Activated CD4-positive, CD25-positive, alpha-beta regulatory T cell treated with anti-CD3 and anti-CD28 coated beads, Interleukin-2, amount 50 U/mL, for 72 hours (primary cell): ENCODE measurements around the gene ZNF490.
"Not testable (repeated sequence)": the region's sequence is repeated elsewhere in the genome, so short reads cannot be mapped to it uniquely, and the experiment has no call there.

ENCODE experiments used
- DNase-seq: peaks from one replicate; pipeline ENCODE4 v3.0.0; 2021

Gene ZNF490

DNA sequence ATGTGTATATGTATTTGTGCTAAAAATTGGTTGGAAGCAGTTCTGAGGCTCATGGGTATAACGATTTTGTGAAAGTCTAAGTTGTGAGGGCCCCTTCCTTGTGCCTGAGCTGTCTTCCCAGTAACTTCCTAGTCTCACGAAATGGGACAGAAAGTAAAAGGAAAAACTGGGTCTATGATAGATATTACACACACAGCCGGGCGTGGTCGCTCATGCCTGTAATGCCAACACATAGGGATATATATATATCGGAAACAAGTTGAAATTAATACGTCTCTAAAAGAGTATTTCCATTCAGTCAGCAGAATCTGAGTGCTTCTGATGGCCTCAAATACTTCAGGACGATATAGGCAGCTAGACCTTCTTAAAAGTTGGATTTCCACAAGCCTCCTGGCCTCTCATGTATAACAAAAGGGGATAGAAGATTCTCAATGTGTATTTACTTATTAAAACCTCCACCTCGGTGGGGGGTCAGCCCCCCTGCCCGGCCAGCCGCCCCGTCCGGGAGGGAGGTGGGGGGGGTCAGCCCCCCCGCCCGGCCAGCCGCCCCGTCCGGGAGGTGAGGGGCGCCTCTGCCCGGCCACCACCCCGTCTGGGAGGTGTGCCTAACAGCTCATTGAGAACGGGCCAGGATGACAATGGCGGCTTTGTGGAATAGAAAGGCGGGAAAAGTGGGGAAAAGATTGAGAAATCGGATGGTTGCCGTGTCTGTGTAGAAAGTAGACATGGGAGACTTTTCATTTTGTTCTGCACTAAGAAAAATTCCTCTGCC is 10.8 kb upstream of the ZNF490 start:
- not testable (repeated sequence) for DNase-seq

GRCh38 chr19:12617646-12618045 is 7.0 kb upstream of the ZNF490 start:
- DNase-seq, result no peak

- no peak for DNase-seq
Observed at GRCh38 chr19:12611361-12611699, 717 bp upstream of the ZNF490 start.

- no peak for DNase-seq
Observed at GRCh38 chr19:12607631-12608030, 3.0 kb downstream of the ZNF490 start.

- no peak for DNase-seq
Observed at GRCh38 chr19:12606796-12607195, 3.8 kb downstream of the ZNF490 start.

DNA sequence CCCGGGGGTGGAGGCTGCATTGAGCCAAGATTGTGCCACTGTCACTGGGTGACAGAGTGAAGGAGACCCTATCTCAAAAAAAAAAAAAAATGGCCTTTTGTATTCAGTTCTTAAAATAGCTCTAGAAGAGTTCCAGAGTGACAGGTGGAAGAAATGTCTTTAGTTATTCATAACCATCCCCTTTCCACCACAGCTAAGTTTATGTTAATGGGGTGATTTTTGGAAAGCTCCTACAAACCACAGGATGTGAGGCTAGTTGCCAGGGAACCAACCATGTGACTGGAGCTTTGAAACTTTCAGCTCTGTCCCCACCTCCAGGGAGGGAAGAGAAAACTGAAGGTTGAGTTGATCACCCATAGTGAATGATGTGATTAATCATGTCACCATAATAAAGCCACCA is 6.9 kb downstream of the ZNF490 start:
- DNase-seq, result peak; percentile 47

DNA sequence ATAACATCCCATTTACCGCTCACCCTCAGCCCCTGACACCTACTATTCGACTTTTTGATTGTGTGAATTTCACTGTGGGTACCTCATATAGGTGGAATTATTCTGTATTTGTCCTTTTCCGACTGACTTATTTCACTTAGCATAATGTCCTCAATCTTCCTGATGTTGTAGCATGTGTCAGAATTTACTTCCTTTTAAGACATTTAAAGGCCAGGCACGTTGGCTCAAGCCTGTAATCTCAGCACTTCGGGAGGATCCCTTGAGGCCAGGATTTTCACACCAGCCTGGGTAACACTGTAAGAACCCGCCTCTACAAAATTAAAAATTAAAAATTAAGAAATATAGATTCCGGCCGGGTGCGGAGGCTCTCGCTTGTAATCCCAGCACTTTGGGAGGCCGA is 13.0 kb downstream of the ZNF490 start:
- DNase-seq, result no peak

DNA sequence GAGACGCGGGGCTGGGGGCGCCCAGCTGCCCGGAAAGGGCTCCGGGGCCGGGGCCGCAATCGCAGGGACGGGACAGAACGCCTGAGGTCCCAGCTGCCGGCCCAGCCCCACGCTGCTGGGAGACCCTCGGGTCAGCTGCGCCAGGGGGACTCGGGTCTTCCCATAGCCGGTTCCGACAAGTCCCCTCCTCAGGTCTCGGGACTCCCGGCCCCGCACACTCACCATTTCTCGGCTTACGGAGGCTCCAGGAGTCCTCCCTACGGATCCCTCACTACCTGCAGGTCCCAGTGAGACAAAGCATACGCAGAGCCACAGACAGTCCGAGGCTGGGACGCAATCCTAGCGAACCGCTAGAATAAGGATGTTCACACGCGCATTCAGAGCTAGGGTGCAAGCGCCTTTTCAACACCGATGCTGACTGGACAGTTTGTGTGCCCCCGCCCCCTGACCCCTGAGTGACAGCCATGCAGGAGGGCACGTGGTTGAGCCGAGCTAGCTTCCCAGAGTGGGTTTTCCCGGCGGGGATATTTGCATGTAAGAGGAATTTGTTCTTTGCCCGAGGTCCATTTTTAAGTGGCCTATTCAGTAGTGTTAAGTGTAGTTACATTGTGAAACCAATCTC is 13.6 kb downstream of the ZNF490 start:
- DNase-seq, result no peak

- no peak for DNase-seq
Observed at GRCh38 chr19:12596485-12596884, 14.1 kb downstream of the ZNF490 start.

- no peak for DNase-seq
Observed at GRCh38 chr19:12581100-12581499, 29.5 kb downstream of the ZNF490 start.

- DNase-seq, result no peak
Observed at GRCh38 chr19:12580180-12580694, 30.4 kb downstream of the ZNF490 start.

DNA sequence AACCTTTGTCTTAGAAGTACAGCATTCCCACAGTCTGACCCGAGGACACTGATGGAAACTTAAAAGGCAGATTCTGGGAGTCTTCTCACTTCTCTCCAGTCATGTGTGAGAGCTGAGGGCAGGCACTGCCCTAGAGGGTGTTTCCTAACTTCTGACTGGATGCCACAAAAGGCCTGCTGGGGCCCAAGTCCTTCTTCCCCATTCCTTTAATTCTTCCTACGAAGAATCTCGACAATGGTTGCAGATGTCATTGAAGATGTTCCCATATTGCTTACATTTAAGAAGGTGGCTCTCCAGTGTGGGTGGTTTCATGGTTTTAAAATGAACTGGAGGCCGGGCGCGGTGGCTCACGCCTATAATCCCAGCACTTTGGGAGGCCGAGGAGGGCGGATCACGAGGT is 32.0 kb downstream of the ZNF490 start:
- DNase-seq, result no peak

GRCh38 chr19:12574036-12574435 is 36.6 kb downstream of the ZNF490 start:
- no peak for DNase-seq

- no peak for DNase-seq
Observed at GRCh38 chr19:12567951-12568350, 42.7 kb downstream of the ZNF490 start.

DNA sequence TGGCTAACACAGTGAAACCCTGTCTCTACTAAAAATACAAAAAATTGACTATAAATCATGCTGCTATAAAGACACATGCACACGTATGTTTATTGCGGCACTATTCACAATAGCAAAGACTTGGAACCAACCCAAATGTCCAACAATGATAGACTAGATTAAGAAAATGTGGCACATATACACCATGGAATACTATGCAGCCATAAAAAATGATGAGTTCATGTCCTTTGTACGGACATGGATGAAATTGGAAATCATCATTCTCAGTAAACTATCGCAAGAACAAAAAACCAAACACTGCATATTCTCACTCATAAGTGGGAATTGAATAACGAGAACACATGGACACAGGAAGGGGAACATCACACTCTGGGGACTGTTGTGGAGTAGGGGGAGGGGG is 44.2 kb downstream of the ZNF490 start:
- not testable (repeated sequence) for DNase-seq

DNA sequence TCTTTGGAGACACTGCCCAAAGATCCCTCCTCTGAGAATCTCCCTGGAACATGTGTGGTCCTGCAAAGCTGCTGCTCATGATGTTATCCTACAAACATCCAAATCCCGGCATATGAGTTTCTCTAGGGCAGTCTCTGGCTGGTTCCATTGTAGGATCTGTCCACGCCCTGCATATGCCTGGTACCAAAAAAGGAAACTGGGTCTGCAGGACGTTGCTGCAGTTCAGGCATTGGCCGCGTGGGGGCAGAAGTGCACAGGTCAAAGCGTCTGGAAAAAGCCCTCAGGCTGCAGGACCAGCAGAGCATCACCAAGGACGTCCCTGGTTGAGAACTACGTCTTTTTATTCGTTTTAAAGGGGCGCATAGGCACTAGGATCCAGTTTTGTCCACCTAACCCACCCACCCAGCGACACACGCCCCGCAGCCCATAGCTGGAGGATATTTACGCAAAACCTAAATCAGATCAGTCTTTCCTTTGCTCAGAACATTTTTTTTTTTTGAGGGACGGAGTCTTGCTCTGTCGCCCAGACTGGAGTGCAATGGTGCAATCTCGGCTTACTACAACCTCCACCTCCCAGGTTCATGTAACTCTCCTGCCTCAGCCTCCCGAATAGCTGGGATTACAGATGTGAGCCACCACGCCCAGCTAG is 46.5 kb downstream of the ZNF490 start:
- DNase-seq, result peak; percentile 97

- DNase-seq, result no peak
Observed at GRCh38 chr19:12555456-12555930, 55.1 kb downstream of the ZNF490 start.

DNA sequence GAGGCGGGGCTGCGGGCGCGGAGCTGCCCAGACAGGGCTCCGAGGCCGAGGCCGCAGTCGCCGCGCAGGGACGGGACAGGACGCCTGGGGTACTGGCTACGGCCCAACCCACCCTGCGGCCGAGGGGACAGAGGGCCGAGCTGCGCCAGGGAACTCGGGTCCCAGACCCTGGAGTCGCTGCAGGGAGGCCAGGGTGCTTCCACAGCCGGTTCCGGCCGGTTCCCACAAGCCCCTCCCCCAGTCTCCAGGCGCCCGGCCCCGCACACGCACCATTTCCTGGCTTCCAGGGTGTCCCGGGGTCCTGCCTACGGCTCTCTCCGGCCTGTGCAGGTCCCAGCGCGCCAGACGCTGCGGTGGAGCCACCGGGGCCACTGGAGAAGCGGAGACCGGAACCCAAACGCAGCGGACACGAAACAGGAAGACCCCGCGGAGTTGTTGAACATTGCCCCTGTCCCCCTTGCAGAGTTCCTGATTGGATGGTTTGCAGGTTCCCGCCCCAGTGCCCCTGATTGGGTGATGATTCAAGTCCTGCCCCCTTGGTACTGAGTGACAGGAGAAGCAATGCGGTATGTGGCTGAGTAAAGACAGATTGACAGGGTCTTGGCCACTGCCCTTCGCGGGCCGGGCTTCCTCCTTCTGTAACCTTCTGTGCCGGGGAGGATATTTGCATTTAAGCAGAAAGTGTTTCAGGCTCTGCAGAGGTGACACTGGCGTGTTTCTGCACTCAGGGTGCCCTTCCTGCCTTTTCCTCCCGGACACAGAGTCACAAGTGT is 59.4 kb downstream of the ZNF490 start, which contains the start of gene ZNF564:
Gene ZNF564 (minus strand): TSS at position 423 of the 773 bp plus-strand sequence. CDS start 150 bp downstream, at position 273.
- DNase-seq, result peak; percentile 87

GRCh38 chr19:12546903-12547302 is 63.7 kb downstream of the ZNF490 start:
- no peak for DNase-seq

DNA sequence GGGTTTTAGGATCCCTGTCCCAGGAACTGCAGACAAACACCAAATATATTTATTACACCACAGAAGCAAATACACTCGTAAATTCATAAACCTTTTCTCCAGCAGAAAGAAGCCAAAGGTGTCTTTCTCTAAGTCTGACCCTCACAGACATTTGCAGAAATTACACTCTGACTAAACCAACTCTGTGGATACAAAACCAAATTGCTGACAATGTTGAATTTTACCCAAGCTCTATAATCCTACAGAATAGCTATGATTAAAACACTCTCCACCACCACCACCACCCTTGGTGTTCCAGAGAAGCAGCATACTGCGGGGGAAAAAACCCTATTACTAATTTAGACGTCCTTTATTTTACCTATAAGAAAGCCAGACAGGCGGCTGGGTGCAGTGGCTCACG is 64.5 kb downstream of the ZNF490 start:
- DNase-seq, result no peak

GRCh38 chr19:12545267-12545666 is 65.3 kb downstream of the ZNF490 start:
- DNase-seq, result no peak

- no peak for DNase-seq
Observed at GRCh38 chr19:12544401-12544876, 66.2 kb downstream of the ZNF490 start.

GRCh38 chr19:12543855-12544254 is 66.8 kb downstream of the ZNF490 start:
- DNase-seq, result no peak
